Left cardiac atrium (tissue), 4 donors: ENCODE results near the gene COL20A1. TPM values are rescaled to one million over a fixed set of nuclear protein-coding genes. Genes with fewer than 3 reads are reported as not detected.

Source experiments
- ATAC-seq, 2 donors: fragments of 200-7000 bp; cut with Tn5 transposase; one replicate each; pipeline ENCODE4 v1.9.1; 2020; ENCODE audit warnings: mild to moderate bottlenecking in 2 of 2, moderate library complexity in 2 of 2
- DNase-seq: peaks from one replicate; pipeline ENCODE4 v3.0.0-alpha.2; 2020
- intact Hi-C, 2 donors: fragments of 100-400 bp; cut with DNase I; formaldehyde crosslinking; loops; one replicate each; pipeline versions ENCODE4 v1.14.1 to v1.15.1; 2022 to 2023
- total RNA-seq, 2 donors: library from RNA; stranded (reverse); fragmentation: NEBNext Ultra II Directional; extraction: Animal tissue kit (Norgen Biotek cat#: 25700); gene quantifications; one replicate each; pipeline ENCODE4 v1.2.1, GENCODE V29; 2021
- donor health status: DM: no; HTN: yes; CAD: no.
- donor health status: DM: no; HTN: yes; CAD: no; lungs with severe emphysema.
- donor health status: DM: yes; HTN: yes; CAD: no.
- donor health status: Dilated cardiomyopathy.

The COL20A1 gene
- total RNA-seq, 2 donors from 2014 or later = not detected

- no peak for DNase-seq
- no peak for ATAC-seq
- intact Hi-C loops = no loop called here
Measured at GRCh38 chr20:63259734-63260460, 33.1 kb upstream of the COL20A1 start.

- intact Hi-C loops = no loop called here
- no peak for ATAC-seq
- no peak for DNase-seq
Measured at GRCh38 chr20:63260521-63260920, 32.5 kb upstream of the COL20A1 start.

GRCh38 chr20:63261060-63261794 is 31.8 kb upstream of the COL20A1 start:
- no peak for ATAC-seq
- no peak for DNase-seq
- intact Hi-C loops = no loop called here

- ATAC-seq (no peak), DNase-seq (no peak)
- intact Hi-C loops = no loop called here
Measured at GRCh38 chr20:63261795-63262528, 31.0 kb upstream of the COL20A1 start.

GRCh38 chr20:63262836-63263235 is 30.1 kb upstream of the COL20A1 start:
- ATAC-seq (no peak), DNase-seq (no peak)
- intact Hi-C loops = no loop called here

GRCh38 chr20:63264000-63264399 is 29.0 kb upstream of the COL20A1 start:
- intact Hi-C loops = no loop called here
- DNase-seq (no peak), ATAC-seq (no peak)

- DNase-seq = no peak
- ATAC-seq = no peak
- intact Hi-C loops = no loop called here
Measured at GRCh38 chr20:63264519-63264918, 28.5 kb upstream of the COL20A1 start.

GRCh38 chr20:63265891-63266515 is 27.0 kb upstream of the COL20A1 start:
- DNase-seq (no peak), ATAC-seq (no peak)
- intact Hi-C loops = no loop called here

GRCh38 chr20:63267691-63268090 is 25.3 kb upstream of the COL20A1 start:
- intact Hi-C loops = no loop called here
- ATAC-seq (no peak), DNase-seq (no peak)

- DNase-seq (no peak), ATAC-seq (no peak)
- intact Hi-C loops = no loop called here
Measured at GRCh38 chr20:63268256-63268655, 24.7 kb upstream of the COL20A1 start.

- no peak for ATAC-seq
- intact Hi-C loops = no loop called here
Measured at GRCh38 chr20:63268671-63269439, 24.1 kb upstream of the COL20A1 start.

GRCh38 chr20:63269724-63270123 is 23.3 kb upstream of the COL20A1 start:
- DNase-seq = no peak
- ATAC-seq = no peak
- intact Hi-C loops = no loop called here

More at GRCh38 chr20:63268671-63269439, 24.1 kb upstream of the COL20A1 start:
- no peak for DNase-seq

- intact Hi-C loops = no loop called here
- no peak for ATAC-seq
Measured at GRCh38 chr20:63270606-63271325, 22.2 kb upstream of the COL20A1 start.

GRCh38 chr20:63272105-63273058 is 20.6 kb upstream of the COL20A1 start, which contains the start of gene ARFGAP1:
Gene ARFGAP1, plus strand, starts transcription at chr20:63272813. Its CDS starts 2,768 bp downstream, at chr20:63275581.
- DNase-seq (peak; percentile 96), ATAC-seq (peak; percentile 98 to 99)
- intact Hi-C loops = no loop called here

More at GRCh38 chr20:63270606-63271325, 22.2 kb upstream of the COL20A1 start:
- no peak for DNase-seq

- DNase-seq (no peak), ATAC-seq (no peak)
- intact Hi-C loops = no loop called here
Measured at GRCh38 chr20:63273059-63273579, 19.9 kb upstream of the COL20A1 start.

GRCh38 chr20:63273635-63274380 is 19.2 kb upstream of the COL20A1 start:
- ATAC-seq (no peak), DNase-seq (no peak)
- intact Hi-C loops = no loop called here
